ENCODE results near the gene PVALEF.

PVALEF gene

DNA sequence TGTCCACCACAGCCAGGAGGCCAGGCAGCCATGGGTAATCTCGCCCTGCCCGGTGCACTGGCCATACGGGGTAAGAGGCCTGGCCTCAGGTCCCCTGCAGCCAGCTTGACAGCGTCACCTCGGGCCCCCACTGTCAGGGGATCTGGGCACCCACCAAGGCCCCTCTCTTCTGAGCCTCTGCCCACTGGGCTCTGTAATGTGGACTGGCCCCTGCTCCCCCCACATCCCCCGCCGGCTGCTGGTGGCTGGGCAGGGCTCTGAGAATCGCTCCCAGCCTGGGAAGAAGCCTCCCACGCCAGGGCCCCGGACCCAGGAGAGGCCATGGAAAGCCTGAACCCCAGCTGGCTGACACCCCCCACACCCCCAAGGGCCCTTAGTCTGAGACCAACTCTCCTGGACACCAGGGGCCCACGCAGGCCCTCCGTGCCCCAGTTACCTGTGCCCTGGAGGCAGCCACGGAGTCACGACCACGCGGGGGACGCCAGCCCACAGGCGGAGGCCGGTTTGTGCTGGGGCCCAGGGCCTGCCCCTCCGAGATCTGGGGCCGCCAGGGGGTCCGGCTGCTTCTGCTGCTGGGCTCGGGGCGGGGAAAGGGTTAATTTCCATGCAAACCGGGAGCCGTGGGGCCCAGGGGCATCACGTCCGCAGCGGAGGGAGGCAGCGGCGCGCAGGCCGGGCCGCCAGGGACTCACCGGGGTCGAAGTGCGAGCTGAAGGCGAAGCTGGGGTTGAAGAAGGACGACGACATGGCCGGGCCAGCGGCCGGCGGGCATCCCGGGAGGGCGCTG is at the start of gene PVALEF:
Gene PVALEF (plus strand): TSS at position 262 of the 787 bp plus-strand sequence. CDS start 15,720 bp downstream, outside the sequence.
- peak within 1 kb of the TSS; percentile 17 for H3K4me3 ChIP-seq (ENCODE audit: low read depth, low read length)

DNA sequence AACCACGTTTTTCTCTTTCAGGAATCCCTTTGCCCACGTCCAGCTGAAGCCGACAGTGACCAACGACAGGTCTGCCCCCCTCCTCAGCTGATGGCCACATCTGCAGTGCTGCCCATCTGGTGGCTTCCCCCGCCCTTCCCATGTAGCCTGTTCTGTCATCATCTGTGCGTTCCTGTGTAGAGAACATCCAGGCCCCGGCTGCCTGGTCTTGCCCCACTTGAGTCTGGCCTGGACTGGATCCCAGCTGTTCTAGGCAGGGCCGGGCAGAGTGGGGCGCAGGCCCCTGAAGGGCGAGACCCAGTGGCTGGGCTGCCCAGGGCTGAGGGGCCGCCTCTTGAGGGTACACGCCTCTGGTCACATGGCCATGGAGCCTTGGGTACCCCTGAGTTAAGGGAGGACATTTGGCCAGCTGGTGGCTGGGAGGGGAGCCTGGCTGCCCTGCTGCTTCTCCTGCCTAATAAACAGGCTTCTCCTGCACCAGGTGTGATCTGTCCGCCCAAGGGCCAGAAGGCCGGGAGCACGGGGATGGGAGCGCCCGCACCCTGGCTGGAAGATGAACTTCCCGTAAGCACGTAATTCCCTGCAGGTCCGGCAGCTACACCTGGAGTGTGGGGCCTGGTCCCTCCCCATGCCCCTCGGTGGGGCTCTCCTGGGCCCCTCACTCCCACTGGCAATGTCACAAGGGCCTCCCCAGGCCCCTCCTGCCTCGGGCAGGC is 49.4 kb upstream of the PVALEF start:
- no peak overlapping the region for H3K4me3 ChIP-seq (ENCODE audit: low read depth, low read length)

DNA sequence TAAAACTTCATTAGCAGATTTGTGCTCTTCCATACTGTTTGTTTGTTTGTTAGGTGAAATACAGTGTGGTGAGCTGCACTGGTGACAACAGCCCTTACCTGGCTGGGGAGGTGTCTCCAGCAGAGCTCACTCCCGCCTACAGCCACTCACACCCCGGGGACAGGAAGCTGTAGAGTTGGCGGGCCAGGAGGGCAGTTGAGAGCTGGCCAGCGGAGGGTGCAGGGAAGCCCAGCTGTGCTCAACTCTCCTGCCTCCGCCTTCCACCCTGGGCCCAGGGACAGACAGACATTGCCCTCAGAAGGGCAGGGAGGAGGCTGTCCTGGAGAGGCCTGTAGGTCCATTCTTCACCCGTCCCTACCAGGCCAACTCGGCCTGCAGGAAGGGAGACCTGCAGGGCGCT is 48.6 kb upstream of the PVALEF start:
- no peak overlapping the region for H3K4me3 ChIP-seq (ENCODE audit: low read depth, low read length)

DNA sequence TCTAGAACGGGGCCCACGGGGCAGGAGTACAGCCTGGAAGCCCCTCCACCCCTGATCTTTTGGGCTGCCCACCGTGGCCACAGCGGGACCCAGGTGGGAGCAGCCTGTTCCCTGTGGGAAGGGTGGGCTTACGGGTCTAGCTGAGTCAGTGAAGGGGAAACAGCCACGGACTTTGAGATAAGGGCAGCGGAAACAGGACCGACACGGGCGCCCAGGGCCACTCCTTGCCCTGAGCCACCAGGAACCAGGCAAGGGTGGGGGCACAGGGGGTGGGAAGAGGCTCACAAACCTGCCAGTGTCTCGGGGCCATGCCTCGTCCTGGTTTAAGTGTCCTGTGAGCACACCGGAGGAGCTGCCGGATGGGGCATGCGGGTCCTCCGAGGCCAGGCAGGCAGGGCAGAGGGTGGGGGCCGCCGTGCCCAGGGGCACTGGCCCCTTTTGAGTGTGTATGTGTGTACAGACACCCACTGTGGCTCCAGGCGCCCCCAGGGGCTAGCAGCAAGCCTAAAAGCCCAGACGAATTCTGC is 47.6 kb upstream of the PVALEF start:
- no peak overlapping the region for H3K4me3 ChIP-seq (ENCODE audit: low read depth, low read length)

DNA sequence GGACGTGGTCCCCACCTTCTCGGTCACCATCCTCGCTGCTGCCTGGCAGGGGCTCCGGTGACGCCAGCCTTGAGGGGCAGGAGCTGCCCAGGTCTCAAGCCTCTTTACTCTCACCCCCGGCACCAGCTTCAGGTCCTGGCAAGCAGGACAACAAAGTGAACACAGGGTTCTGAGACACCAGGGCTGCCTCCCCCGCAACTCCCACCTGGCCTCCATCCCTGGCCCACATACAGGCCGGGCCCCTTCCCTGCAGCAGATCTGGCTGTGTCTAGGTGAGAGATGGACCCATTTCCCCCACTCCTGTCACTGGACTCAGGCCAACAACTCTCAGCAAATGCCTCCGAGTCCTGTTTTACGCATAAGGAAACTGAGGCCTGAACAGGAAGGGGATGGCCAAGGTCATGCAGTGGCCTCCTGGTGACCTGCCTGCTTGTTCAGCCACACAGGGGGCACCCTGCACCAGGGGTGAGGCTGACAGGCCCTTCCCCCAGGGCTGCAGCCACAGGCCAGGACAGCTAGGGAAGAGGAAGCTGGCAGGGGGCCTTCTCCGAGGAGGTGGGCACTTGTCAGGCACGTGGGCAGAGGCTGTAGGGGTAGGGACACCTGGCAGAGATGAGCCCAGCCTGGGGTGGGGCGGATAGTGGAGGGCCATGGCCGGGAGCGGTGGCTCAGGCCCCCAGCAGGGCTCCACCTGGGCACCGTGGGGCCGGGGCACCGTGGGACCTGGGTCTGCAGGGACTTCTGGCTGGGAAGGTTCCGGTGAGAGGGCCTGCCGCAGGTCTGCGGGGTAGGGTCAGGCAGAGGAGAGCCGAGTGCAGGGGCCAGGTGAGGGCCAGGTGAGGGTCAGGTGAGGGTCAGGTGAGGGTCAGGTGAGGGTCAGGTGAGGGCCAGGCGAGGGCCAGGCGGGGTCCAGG is 46.7 kb upstream of the PVALEF start:
- H3K4me3 ChIP-seq (ENCODE audit: low read depth, low read length), result no peak overlapping the region

DNA sequence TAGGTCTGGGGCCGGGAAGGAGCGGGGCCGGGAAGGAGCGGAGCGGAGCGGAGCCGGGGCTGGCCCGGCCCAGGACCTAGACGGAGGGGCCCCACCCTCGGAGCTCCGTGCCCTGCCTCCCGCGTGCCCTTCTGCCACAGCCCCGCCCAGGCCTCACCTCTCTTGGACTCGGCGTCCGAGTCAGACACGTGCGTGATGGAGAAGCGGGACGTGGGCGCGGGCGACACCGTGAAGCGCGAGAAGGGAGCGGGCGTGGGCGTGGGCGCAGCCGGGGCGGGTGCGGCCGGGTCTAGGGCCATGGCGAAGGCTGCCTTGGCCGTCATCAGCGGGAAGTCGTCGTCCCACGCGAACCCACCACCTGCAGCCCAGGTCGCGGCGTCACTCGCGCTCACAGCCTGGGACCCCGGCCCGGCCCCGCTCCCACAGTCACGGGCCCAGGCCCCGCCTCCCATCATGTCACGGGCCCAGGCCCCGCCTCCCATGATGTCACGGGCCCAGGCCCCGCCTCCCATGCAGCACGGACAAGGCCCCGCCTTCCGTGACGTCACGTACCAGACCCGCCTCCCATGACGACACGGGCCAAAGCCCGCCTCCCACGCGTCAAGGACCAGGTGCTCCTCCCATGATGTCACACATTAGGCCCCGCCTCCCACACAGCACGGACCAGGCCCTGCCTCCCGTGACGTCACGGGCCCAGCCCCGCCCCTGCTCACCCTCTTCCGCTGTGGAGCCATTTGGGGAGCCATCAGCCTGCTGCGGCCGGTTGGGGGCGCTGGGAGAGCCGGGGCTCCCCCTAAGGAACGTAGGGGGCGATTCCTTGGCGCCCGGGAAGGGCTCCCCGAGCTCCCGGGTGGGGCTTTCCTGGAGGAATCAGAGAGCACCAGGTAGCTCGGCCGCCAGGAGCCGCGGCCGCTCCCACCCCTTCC is 45.8 kb upstream of the PVALEF start:
- peak overlapping the region; percentile 37 for H3K4me3 ChIP-seq (ENCODE audit: low read depth, low read length)

DNA sequence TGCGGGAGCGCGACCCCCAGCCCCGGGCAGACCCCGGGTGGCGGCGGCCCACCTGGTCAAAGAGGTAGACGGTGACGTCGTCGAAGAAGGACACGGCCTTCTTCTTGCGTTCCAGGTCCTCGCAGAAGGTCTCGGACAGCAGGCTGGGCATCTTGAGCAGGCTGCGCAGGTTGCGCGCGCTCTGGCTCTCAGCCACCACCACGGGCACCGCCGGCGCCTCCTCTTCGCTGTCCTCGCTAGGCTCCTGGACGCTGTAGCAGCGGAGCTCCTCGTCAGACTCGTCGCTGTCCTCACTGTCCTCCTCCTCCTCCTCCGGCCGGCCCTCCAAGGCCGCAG is 45.2 kb upstream of the PVALEF start:
- H3K4me3 ChIP-seq (ENCODE audit: low read depth, low read length), result no peak overlapping the region

DNA sequence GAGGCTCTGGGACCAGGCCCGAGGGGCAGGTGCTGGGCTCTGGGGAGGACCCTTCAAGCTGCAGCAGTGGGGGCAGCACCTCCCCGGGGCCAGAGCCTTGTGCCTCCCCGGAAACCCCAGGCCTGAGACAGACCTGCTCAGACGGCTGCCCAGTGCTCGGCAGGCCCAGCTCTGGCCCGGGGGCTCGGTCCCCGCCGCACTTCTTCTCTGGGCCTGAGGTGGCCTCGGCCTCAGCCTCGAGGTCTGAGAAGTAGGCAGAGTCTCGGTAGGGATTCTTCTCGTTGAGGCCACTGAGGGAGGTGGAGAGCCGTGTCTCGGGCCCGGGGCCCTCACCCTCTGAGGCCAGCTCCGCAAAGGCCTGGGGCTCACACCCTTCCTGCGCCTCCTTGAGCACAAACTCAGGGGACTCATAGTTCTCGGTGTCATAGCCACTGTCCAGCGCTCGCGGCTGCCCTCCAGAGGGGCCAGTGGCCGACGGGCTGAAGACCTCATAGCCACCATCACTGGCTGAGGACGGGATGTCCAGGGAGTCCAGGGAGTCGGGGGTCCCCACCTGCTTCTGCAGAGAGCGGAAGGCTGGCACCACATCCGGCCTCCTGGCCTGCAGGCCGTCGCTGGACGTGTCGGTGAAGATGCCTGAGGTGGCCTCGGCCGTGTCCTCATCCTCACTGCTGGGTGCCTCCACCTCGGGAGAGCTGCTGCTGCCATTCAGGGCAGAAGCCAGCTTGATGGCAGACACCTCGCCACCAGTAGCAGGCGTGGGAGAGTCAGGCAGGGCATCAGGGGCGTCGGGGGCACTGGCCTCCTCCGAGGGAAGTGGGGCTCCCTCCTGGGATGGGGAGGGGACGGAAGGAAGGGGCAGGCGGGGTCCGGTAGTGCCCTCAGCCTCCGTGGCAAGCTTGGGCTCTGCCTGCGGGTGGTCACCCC is 44.3 kb upstream of the PVALEF start:
- no peak overlapping the region for H3K4me3 ChIP-seq (ENCODE audit: low read depth, low read length)

DNA sequence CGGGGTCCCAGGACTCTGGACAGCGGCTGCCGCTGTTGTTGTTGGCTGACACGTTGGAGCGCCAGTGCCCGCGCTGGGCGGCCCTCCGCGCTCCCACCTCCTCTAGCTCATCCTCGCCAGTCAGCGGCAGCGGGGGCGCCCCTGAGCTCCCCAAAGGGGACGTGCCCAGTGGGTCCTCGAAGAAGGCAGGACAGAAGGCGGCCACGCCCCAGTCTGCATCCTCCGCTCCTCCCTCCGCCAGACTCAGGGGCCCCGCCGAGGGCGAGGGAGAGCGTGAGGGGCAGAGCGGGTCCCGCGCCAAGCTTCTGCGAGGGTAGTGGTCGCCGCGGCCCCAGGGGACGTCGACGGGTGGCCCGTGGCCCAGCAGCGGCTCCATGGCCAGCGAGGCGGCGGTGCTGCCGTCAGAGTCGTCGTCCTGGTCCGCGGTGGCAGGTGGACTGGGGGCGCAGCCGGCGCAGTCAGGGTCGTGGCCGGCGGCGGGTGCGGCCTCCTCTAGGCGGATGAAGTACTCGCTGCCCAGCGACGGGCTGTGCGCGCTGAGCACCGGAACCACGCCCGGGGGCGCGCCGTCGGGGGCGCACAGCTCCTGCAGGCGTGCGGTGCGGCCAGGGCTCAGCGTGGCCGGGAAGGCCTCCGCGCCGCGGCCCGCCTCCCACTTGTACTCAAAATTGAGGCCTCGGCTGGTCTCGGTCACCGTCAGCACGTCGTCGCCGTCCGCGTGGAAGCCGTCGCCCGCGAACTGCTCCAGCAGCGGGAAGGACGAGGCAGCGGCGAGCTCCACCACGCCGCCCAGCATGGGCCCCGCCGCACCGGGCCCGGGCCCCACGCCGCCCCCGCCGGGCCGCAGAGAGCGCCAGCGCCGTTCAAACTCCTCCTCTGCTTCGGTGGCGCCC is 43.2 kb upstream of the PVALEF start:
- no peak overlapping the region for H3K4me3 ChIP-seq (ENCODE audit: low read depth, low read length)

DNA sequence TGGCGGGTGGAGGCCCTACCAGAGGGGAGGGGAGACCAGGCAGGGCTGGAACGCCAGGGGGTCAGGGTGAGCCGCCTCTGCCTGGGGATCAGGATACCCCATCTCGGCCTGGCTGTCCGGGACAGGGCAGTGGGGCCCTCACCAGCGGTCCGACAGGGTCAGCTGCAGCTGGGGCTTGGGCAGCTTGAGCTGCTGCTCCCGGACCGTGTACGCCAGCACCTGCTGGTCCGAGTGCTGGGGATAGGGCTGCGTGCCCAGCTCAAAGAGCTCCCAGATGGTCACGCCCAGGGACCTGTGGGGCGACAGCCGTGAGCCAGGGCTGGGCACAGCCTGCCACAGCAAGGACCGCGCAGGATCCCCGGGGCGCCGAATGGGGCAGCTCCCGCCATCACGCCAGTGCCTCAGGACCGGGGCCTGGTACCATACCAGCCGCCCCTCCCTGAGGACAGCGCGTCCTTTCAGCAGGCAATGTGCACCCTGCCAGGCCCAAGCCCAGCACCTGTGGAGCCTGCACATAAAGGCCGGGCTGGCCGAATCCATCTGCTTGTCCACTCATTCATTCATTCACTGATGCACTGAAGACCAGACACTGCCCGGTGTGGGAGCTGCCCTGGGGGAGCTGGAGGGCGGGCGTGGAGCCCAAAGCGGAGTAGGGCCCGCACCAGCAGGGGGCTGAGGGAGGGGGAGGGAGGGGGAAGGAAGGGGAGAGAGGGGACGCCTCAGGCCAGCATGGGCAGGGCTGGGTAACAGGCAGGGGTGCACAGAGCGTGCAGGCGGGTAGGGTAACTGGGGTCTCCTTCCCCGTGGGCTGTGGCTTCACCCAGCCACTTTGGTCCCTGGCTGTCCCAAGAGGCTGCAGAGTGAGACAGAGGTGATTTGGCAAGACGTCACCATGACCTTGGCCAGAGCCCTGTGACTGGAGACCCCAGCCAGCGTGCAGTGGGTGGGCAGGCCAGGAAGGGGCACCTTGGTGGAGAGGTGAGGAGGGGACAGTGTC is 42.0 kb upstream of the PVALEF start:
- no peak overlapping the region for H3K4me3 ChIP-seq (ENCODE audit: low read depth, low read length)

DNA sequence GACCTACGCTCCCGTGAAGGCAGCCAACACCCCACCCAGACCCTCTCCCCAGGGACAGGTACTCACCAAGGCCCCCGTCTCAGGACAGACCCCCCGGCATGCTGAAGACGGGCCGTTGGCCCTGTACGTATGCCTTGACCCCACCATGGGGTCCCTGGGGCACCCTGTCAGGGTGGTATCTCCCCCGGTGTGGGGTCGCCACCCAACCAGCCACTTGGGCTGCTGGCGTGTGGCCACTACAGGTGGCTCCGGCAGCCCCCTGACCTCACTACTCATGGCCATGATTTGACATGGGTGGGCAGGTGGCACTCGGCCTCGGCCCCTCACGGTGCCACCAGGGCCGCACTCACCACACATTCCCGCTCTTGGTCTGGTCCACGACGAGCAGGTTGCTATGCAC is 40.9 kb upstream of the PVALEF start:
- H3K4me3 ChIP-seq (ENCODE audit: low read depth, low read length), result no peak overlapping the region

DNA sequence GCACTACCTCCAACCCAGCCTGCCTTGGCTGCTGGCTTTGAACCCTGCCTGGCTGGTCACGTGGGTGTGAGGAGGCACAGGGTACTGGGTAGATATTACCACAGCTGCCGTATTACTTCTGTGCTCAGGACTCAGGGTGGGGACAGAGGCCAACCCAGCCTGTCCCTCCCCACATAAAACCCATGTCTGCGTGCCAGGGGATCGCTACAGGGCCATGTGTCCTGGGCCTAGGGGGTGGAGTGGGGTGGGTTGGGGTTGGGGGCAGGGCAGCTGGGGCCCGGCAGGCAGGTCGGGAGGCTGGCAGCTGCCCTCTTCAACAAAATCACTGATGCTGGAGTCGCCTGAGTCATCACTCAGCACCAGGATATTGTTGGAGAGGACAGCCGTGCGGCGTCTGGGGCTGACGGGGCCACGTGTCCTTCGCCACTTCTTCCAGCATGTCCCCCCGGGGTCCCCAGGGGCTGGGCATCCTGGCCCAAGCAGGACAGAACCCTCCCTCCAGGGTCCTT is 39.7 kb upstream of the PVALEF start:
- no peak overlapping the region for H3K4me3 ChIP-seq (ENCODE audit: low read depth, low read length)

DNA sequence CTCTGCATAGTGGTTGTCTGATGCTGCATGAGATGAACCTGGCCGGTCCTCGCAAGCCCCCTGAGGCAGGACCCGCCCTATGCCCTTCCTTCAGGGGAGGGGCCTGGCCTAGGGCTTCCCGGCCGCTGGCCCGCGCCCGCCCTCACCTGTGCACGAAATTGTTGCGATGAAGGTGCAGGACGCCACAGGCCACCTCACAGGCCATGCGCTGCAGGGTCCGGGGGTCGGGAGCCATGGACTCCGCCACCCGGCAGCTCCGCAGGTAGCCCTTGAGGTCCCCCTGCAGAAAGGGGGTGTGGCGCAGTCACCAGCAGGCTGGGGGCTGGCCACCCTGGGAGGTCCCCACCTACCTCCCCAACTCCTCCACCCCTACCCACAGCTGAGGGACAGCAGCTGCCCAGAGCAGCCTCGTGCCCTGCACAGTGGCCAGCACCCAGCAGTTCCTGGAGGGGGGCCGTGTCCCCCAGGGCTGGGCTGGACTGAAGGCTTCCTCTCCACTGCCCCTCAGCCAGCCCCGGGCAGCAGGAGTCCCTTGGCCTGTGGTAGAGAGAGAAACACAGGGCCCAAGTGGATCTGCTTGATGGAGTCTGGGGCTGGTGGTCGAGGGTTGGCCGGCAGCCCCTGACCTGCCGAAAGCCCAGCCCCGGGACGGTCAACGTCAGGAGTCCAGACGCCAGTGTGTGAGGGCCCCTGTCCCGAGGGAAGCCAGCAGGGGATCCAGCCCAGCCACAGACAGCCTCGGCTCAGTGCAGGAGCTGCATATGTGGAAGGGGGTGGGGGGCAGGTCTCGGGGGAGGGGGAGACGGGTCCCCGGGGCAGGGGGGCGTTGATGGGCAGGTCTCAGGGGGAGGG is 38.8 kb upstream of the PVALEF start:
- no peak overlapping the region for H3K4me3 ChIP-seq (ENCODE audit: low read depth, low read length)

DNA sequence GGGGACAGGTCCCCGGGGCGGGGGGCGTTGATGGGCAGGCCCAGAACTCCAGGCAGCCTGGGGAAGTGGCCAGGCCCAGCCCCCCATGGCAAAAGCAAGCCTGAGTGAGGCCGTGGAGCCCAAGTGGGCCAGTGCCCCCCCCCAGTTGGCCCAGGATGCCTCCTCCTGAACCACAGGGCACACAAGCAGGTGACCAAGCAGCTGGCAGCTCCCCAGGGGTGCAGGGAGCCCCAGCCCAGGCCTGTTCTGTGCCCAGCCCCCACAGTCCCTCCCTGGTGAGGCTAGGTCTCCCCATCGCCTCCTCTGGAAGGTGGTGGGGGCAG is 38.2 kb upstream of the PVALEF start:
- no peak overlapping the region for H3K4me3 ChIP-seq (ENCODE audit: low read depth, low read length)

DNA sequence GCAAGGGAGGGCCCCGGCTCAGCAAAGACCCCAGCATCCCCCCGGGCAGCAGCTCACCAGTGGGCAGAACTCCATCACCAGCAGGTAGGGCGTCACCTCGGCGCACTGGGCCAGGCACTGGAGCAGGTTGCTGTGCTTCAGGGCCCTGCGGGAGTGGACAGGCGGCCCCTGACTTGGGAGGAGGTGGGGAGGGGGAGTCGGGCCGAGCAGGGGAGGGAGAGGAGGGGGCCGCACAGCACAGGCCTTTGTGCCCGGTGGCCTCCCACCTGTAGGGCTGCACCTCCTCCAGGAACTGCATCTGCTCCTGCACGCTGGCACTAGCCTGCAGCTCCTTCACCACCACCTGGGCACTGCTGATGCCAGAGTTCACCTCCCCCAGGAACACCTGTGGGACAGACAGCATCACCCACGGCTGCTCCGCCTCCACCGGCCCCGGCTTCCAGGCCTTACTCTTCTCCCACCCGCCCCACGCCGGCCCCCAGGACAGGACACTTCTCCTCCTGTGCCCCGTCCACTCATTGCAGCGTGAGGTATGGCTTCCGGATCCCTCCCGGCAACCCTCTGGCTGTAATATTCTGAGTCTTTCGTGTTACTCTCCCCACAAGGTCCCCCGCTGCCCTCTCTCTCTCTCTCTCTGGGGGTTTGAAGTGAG is 37.7 kb upstream of the PVALEF start:
- no peak overlapping the region for H3K4me3 ChIP-seq (ENCODE audit: low read depth, low read length)
